ENCODE data around the gene TOX3.

Gene TOX3

GRCh38 chr16:52547004-52547833 is at the start of gene TOX3:
Gene TOX3 (minus strand): TSS chr16:52547143. CDS start chr16:52546723, 420 bp downstream.
- DNase-seq = no peak

- DNase-seq = no peak
Observed at GRCh38 chr16:52592778-52593177, 45.8 kb upstream of the TOX3 start.

DNA sequence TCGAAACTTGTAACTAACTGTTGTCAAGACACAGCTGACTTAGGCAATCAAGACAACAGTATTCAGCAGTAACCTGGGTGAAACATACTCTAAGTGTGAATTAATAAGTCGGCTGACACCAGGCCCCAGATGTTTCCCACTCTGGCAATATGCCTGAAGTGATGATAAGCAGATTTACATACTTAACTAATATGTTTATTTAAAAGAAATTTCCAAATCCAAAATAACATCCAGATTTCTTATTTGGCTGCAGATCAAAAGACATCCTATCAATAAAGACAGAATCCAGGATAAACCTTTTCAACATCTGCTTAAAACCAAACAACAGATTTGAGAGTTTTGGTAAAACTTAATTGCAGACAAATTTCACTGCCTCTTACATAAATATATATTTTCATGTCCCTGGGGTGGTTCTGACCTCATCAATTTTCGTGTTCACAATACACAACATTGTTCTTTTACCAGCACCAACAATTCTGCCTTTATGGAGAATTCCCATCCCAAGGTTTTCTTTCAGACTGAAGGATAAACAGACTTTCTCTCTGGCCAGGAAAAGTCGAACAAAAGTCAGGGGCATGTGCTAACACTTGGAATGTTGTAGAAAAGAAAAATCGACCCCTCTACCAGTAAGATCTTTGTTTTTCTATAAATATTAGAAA is 45.1 kb upstream of the TOX3 start:
- DNase-seq = no peak

DNA sequence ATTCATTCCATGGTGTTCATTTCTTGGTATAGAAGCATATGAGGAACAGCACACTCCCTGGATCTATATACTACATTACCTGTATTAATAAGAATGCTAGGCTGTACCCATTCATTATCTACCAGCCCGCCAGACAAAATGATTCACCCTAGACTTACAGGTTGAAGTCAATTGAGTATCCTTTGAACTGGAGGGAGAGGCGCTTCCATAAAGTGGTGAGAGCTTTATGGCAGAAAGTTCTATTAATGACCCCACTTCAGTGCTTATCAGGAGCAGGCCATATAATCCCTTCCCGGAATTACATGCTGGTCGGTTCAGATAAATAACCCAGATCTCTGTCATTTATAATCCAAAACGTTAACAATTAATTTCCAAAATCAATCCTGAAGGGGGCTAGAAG is 44.5 kb upstream of the TOX3 start:
- DNase-seq = no peak

DNA sequence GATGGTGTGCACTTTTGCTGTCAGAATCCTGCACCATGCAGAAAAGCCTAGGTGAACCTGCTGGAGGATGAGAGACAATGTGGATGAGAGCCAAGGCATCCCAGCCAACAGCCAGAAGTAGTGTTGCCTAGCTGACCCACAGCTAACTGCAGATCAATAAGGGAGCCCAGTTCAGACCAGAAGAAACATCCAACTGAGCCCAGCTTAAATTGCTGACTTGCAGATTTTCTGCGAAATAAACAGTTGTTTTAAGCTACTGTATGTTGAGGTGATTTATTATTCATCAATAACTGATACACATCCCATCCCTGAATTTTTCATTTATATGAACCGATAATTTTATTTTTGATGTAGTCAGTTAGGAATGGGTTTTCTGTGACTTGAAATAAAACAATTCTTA is 39.2 kb upstream of the TOX3 start:
- DNase-seq = no peak

DNA sequence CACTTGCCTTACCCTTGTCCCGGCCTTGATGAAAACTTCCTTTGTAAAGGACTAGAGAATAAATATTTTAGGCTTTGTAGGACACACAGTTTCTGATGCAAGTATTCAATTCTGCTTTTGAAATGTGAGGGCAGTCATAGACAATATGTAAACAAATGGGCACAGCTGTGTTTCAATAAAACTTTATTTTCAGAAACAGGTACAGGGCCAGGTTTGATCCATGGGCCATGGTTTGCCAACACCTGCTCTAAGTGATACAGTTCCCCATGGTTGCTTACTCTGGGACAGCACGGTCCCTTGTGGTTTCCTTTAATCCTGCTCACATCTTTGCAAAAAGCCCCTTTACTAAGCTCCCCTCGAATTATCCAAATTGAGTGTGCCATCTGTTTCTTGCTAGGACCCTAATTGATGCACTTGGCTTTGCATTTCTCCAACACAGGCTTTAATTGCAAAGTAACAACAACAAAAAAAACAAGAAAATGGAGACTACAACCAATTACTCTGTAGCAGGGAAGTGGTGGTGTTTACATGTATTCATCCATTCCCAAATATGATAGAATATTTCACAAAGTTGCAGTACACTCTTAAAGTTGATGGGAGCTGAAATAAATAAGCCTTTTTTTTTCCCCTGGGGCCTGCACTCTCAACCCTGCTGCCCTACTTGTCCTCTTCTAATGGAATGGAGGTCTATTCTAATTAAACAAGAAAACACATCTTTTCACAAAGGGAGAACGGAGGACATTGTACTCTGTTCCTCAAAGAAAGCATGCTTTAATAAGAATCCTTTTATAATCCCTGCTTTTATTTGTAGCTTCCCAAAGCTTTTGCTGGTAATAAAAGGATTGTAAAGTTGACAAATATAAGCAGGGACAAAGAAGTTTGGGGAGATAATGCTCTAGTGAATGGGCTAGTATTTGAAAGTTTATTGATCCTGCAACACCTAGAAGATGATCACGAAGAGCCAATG is 37.7 kb upstream of the TOX3 start:
- no peak for DNase-seq

- no peak for DNase-seq
Observed at GRCh38 chr16:52581530-52581929, 34.6 kb upstream of the TOX3 start.

GRCh38 chr16:52580488-52580887 is 33.5 kb upstream of the TOX3 start:
- no peak for DNase-seq

DNA sequence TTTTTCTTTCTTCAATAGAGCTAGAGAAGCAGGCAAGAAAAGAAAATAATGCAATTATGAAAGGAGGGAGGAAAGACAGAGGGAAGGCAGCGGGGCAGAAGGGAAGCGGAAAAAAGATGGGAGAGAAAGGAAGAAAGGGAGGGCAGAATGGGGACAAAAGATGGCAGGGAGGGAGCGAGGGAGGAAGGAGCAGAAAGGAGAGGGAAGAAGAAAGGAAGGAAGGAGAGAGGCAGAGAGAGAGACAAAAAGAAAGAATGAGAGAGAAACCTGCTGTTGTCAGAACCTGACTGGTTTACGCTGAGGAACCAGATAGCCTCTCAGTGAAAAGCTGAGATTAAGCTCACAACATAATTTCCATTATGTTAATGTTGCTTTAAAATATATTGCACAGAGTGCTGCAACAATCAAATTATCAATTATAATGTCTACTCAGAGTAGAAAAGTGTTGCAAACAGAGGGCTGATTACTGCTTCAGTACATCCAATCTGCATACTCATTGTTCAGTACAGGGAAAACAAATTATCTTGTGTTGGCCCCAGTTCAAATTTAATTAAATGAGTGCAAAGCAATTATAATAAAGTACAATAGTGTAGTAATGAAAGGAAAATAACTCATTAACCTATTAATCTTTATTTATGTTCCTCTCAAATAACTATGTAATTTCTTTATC is 32.0 kb upstream of the TOX3 start:
- DNase-seq = no peak

GRCh38 chr16:52578007-52578828 is 31.3 kb upstream of the TOX3 start:
- DNase-seq = peak; percentile 31

DNA sequence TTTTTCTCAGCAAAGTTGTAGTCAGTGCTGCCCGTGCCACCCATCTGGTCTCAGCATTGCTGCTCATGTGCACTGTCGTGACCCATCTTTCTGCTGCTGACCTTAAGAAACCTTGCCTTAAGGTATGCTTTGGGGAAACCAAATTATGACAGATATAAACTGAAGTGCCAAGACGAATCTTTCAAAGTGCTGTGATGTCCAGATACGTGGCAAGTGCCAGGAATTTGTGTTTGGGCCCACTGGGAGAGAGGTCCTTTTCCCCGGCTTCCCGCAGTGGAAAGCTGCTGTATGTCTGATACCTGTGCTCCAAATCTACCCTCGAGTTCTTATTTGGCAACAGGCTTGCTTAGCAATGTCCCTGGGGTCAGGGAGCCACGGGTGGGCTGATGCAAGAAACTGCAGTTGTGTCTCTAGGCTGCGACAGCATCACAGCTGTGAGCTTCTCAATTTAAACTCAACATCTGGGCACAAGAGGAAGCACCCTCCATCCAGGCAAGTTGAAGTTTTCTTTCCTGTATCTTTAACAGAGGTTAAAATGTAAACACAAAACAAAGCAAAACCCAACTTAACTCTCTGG is 30.3 kb upstream of the TOX3 start:
- no peak for DNase-seq

- no peak for DNase-seq
Observed at GRCh38 chr16:52573365-52574299, 26.7 kb upstream of the TOX3 start.

DNA sequence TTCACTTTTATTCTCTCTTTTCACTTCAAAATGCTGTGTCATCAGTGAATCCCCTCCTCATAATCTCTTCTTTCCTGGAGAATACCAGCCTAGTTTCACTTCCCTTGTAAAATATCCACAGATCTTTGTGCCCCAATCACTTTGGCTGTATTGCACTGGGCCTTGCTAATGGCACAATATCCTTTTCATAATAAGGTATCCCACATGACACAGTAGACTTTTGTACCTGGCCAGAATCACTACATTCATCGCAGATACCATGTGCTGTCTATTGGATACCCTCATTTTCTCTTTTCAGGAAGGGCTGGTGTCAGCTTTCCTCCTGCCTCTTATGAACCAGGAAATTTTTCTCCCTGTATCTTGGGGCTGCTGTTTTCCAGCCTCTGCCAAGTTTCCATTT is 25.7 kb upstream of the TOX3 start:
- no peak for DNase-seq

DNA sequence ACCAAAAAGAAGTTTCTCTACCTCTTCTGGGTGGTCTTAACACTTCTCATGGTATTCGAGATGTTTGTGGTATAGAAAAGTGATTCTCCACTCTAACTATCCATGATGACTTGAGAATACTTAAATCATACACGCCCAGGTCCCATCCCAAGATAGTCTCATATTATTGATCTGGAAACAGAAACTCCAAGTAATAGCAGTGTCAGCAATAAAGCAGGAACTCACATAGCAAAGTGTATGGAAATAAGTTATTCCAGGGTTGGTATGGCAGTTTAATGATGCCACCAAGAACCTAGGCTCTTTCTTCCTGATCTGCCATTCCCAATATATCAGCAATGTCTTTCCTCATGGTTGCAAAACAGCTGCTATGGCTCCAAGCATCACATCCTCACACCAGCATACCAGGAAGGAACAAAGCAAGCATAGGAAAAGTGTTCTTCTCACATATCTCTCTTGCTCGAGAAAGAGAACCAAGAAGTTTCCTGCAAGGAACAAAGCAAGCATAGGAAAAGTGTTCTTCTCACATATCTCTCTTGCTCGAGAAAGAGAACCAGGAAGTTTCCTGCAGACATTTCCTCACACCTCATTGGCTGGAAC is 23.6 kb upstream of the TOX3 start:
- no peak for DNase-seq

DNA sequence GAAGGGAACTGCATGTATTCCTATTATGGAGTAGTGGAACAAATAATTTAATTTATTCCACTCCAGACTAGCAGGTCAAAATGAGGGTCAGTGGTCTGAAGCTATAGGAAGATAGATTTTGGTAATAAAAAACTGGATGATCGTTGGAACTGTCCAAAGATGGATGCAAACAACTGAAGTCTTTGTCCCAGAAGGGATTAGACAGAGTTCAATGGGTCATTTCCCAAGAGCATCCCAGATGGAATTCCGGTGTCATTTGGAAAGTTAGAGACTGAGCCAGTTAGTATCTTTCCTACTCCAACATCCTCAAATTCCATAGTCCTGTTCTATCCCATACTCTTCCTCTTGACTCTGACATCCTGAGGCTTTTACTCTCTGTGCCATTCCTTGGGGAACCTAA is 22.8 kb upstream of the TOX3 start:
- no peak for DNase-seq

- no peak for DNase-seq
Observed at GRCh38 chr16:52568983-52569690, 22.2 kb upstream of the TOX3 start.

GRCh38 chr16:52568495-52568894 is 21.6 kb upstream of the TOX3 start:
- no peak for DNase-seq

DNA sequence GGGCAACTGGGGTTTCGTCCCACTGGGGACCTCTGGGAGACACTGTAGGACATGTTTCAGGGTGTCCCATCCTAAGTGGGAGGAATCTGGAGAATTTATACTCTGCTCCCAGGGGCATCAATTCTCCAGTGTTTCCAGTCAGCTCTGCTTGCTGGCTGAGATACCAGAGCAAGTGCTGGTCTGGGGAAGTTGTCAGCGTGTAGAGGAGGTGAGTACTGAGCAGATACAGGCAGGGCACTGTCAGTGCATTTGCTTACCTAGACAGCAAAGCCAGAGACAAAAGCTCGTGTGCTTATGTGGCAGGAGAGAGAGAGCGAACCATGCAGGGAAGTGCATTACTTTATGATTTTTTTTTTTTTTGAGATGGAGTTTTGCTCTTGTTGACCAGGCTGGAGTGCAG is 20.2 kb upstream of the TOX3 start:
- DNase-seq = no peak

Measured in NCI-H2029 treated with DMSO at 0.1 percent for 48 hours (cell line).